Loucy (cell line): ENCODE measurements around the gene HOXA11.

ENCODE experiments used
- CTCF ChIP-seq: fragments of 200-600 bp; sonication (generic); conservative IDR thresholded peaks from 2 replicates; pipeline ENCODE4 v1.5.1; 2014; ENCODE audit warnings: mild to moderate bottlenecking, antibody characterized with exemption, low read length
- EZH2phosphoT487 ChIP-seq: fragments of 200-600 bp; IDR thresholded peaks from 2 replicates; pipeline ENCODE4 v1.6.1; 2018; ENCODE audit warnings: antibody characterized with exemption, mild to moderate bottlenecking, moderate library complexity, borderline replicate concordance

GRCh38 chr7:27144781-27145164 is 40.3 kb downstream of the HOXA11 start:
- TF ChIP-seq EZH2phosphoT487 (no peak), CTCF (no peak)
